ENCODE data around the gene UGCG. TPM values are rescaled to one million over a fixed set of nuclear protein-coding genes. Genes with fewer than 3 reads are reported as not detected.

Gene UGCG
- total RNA-seq, 4 donors from 2014 or later = 31.4 to 131 (median 46.7) TPM

GRCh38 chr9:111916234-111916645, 19.6 kb downstream of the UGCG start:
- TF ChIP-seq POLR2A (IDR thresholded peaks at IDR 0.05) (no peak), CTCF (IDR thresholded peaks at IDR 0.05) (no peak)
- 63 to 68% methylated on average over 3 of the region's 3 CpGs for WGBS, 2 donors
- H3K36me3 ChIP-seq = peaks cover 0 to 62% (median 5%) of the 10 kb centered on the region in 3 donors
- H3K27me3 ChIP-seq = no peaks in the 10 kb centered on the region
- no peak overlapping the region for H3K4me3 ChIP-seq
- intact Hi-C loops (cut with DNase I) = no loop called here
- peaks cover 0 to 65% (median 11%) of the 10 kb centered on the region in 3 donors for H3K4me1 ChIP-seq
- H3K9me3 ChIP-seq = no peaks in the 10 kb centered on the region
- DNase-seq = no peak
- no peak overlapping the region for H3K27ac ChIP-seq

GRCh38 chr9:111917201-111917600, 20.6 kb downstream of the UGCG start:
- no peaks in the 10 kb centered on the region for H3K9me3 ChIP-seq
- no peak overlapping the region for H3K4me3 ChIP-seq
- intact Hi-C loops (cut with DNase I) = no loop called here
- no peak for TF ChIP-seq POLR2A (IDR thresholded peaks at IDR 0.05)
- no peak for TF ChIP-seq CTCF (IDR thresholded peaks at IDR 0.05)
- no peak overlapping the region for H3K27ac ChIP-seq
- 64 to 69% methylated on average over 5 of the region's 5 CpGs for WGBS, 2 donors
- DNase-seq = no peak
- peaks cover 0 to 66% (median 15%) of the 10 kb centered on the region in 3 donors for H3K4me1 ChIP-seq
- no peaks in the 10 kb centered on the region for H3K27me3 ChIP-seq
- H3K36me3 ChIP-seq = peaks cover 0 to 69% (median 5%) of the 10 kb centered on the region in 3 donors

- peaks cover 0 to 65% (median 15%) of the 10 kb centered on the region in 3 donors for H3K4me1 ChIP-seq
- WGBS, 2 donors = 80 to 91% methylated on average over 9 of the region's 9 CpGs
- no peak overlapping the region for H3K27ac ChIP-seq
- H3K9me3 ChIP-seq = no peaks in the 10 kb centered on the region
- peaks cover 0 to 74% (median 5%) of the 10 kb centered on the region in 3 donors for H3K36me3 ChIP-seq
- intact Hi-C loops (cut with DNase I) = no loop called here
- no peak for DNase-seq
- H3K4me3 ChIP-seq = no peak overlapping the region
- TF ChIP-seq CTCF (IDR thresholded peaks at IDR 0.05) = no peak
- TF ChIP-seq POLR2A (IDR thresholded peaks at IDR 0.05) = no peak
- no peaks in the 10 kb centered on the region for H3K27me3 ChIP-seq
Observed at GRCh38 chr9:111917980-111918379, 21.4 kb downstream of the UGCG start.

- H3K4me3 ChIP-seq = no peak overlapping the region
- H3K36me3 ChIP-seq = peaks cover 0 to 84% (median 5%) of the 10 kb centered on the region in 3 donors
- WGBS, 2 donors = 78 to 93% methylated on average over 4 of the region's 4 CpGs
- no peak for DNase-seq
- TF ChIP-seq POLR2A (IDR thresholded peaks at IDR 0.05) (no peak), CTCF (IDR thresholded peaks at IDR 0.05) (no peak)
- peaks cover 0 to 49% (median 6%) of the 10 kb centered on the region in 3 donors for H3K4me1 ChIP-seq
- H3K27me3 ChIP-seq = no peaks in the 10 kb centered on the region
- intact Hi-C loops (cut with DNase I) = no loop called here
- no peak overlapping the region for H3K27ac ChIP-seq
- no peaks in the 10 kb centered on the region for H3K9me3 ChIP-seq
Observed at GRCh38 chr9:111919875-111920274, 23.3 kb downstream of the UGCG start.

- Histone ChIP-seq H3K27ac (no peak overlapping the region), H3K4me1 (peaks cover 0 to 49% (median 6%) of the 10 kb centered on the region in 3 donors), H3K27me3 (no peaks in the 10 kb centered on the region), H3K36me3 (peaks cover 0 to 84% (median 5%) of the 10 kb centered on the region in 3 donors), H3K4me3 (no peak overlapping the region), H3K9me3 (no peaks in the 10 kb centered on the region)
- WGBS, 2 donors = 90 to 92% methylated on average over 7 of the region's 7 CpGs
- intact Hi-C loops (cut with DNase I) = no loop called here
- TF ChIP-seq CTCF (IDR thresholded peaks at IDR 0.05) = no peak
- no peak for TF ChIP-seq POLR2A (IDR thresholded peaks at IDR 0.05)
- DNase-seq = no peak
Observed at GRCh38 chr9:111920531-111920930, 23.9 kb downstream of the UGCG start.

Data from esophagus squamous epithelium (tissue), 5 donors.